HepG2 (cell line): Measurements from ENCODE around the gene NFKBIA. TPM values are rescaled to one million over a fixed set of nuclear protein-coding genes. Genes with fewer than 3 reads are reported as not detected.

Experiments used
- BRCA1 ChIP-seq: sonication (generic); formaldehyde crosslinking; IDR thresholded peaks from 2 replicates; pipeline ENCODE4 v1.4.0; 2020; ENCODE audit warnings: missing genetic modification reagents
- CAMTA2 ChIP-seq: sonication (generic); formaldehyde crosslinking; IDR thresholded peaks from 2 replicates; pipeline ENCODE4 v1.4.0; 2020; ENCODE audit warnings: mild to moderate bottlenecking, missing genetic modification reagents, borderline replicate concordance
- ETV5 ChIP-seq: IDR thresholded peaks from 2 replicates; pipeline ENCODE4 v1.6.1; 2018; ENCODE audit warnings: missing biosample characterization, missing genetic modification reagents, inconsistent platforms, borderline replicate concordance
- HMG20B ChIP-seq: conservative IDR thresholded peaks from 2 replicates; pipeline ENCODE4 v1.6.1; 2016; ENCODE audit warnings: missing genetic modification reagents, missing compliant biosample characterization
- HNF4G ChIP-seq, 2 experiments: sonication (generic) in 1 of 2; formaldehyde crosslinking in 1 of 2; IDR thresholded peaks; 2 replicates each; pipeline versions ENCODE4 v1.4.0 to v1.6.1; 2011 to 2020; ENCODE audit warnings: borderline replicate concordance in 2 of 2, low read depth in 2 of 2, mild to moderate bottlenecking in 2 of 2, low read length in 1 of 2, missing genetic modification reagents in 1 of 2, moderate library complexity in 1 of 2
- IRX3 ChIP-seq: sonication (generic); formaldehyde crosslinking; IDR thresholded peaks from 2 replicates; pipeline ENCODE4 v1.8.1; 2023; ENCODE audit warnings: mild to moderate bottlenecking, low read depth, missing genetic modification reagents, borderline replicate concordance
- MTA1 ChIP-seq: sonication (generic); formaldehyde crosslinking; IDR thresholded peaks from 2 replicates; pipeline ENCODE4 v1.4.0; 2020; ENCODE audit warnings: missing genetic modification reagents, mild to moderate bottlenecking, borderline replicate concordance
- NCOA5 ChIP-seq: sonication (generic); formaldehyde crosslinking; IDR thresholded peaks from 2 replicates; pipeline ENCODE4 v1.4.0; 2020; ENCODE audit warnings: missing genetic modification reagents
- PTBP1 ChIP-seq: fragments of 200-400 bp; formaldehyde crosslinking; IDR thresholded peaks from 2 replicates; pipeline ENCODE4 v1.6.1; 2018; ENCODE audit warnings: low read length, low read depth; ENCODE audit not compliant: poor library complexity, severe bottlenecking
- TBL1XR1 ChIP-seq: fragments of 150-350 bp; IDR thresholded peaks from 2 replicates; pipeline ENCODE4 v1.6.1; 2014; ENCODE audit warnings: borderline replicate concordance, low read length; ENCODE audit not compliant: partially characterized antibody
- ZBTB20 ChIP-seq: sonication (generic); formaldehyde crosslinking; IDR thresholded peaks from 2 replicates; pipeline ENCODE4 v1.8.1; 2023; ENCODE audit warnings: missing genetic modification reagents, low read depth, mild to moderate bottlenecking, borderline replicate concordance
- ZNF17 ChIP-seq: sonication (generic); formaldehyde crosslinking; IDR thresholded peaks from 2 replicates; pipeline ENCODE4 v1.5.0; 2020; ENCODE audit warnings: mild to moderate bottlenecking, missing genetic modification reagents
- ZNF253 ChIP-seq: sonication (generic); formaldehyde crosslinking; IDR thresholded peaks from 2 replicates; pipeline ENCODE4 v1.8.0; 2022; ENCODE audit warnings: mild to moderate bottlenecking, missing genetic modification reagents, borderline replicate concordance
- ZNF441 ChIP-seq: sonication (generic); formaldehyde crosslinking; IDR thresholded peaks from 2 replicates; pipeline ENCODE4 v1.7.0; 2021; ENCODE audit warnings: missing genetic modification reagents, borderline replicate concordance
- ZNF558 ChIP-seq: sonication (generic); formaldehyde crosslinking; IDR thresholded peaks from 2 replicates; pipeline ENCODE4 v1.9.0; 2022; ENCODE audit warnings: mild to moderate bottlenecking, missing genetic modification reagents, borderline replicate concordance
- ZNF572 ChIP-seq: sonication (generic); formaldehyde crosslinking; IDR thresholded peaks from 2 replicates; pipeline ENCODE4 v1.5.1; 2020; ENCODE audit warnings: mild to moderate bottlenecking, missing genetic modification reagents
- ZNF776 ChIP-seq: sonication (generic); formaldehyde crosslinking; IDR thresholded peaks from 2 replicates; pipeline ENCODE4 v1.4.0; 2020; ENCODE audit warnings: mild to moderate bottlenecking, missing genetic modification reagents
- polyA plus RNA-seq, 8 experiments: library from polyadenylated mRNA; depleted of rRNA in 3 of 8; stranded (reverse) in 7 of 8; unstranded in 1 of 8; fragments of >200 nt; fragmentation: Illumina TruSeq in 4 of 8; extraction: Trizol in 4 of 8; gene quantifications; 2 replicates each; pipeline versions ENCODE4 v1.2.1 to v1.2.3, GENCODE V29; 2011 to 2016; ENCODE audit warnings: low read depth in 4 of 8, missing spikeins in 1 of 8, mixed read lengths in 1 of 8; ENCODE audit not compliant: insufficient read depth in 1 of 8
- total RNA-seq, 5 experiments: library from RNA; depleted of rRNA; stranded (reverse); fragments of >200 nt; fragmentation: Illumina TruSeq; extraction: Trizol; gene quantifications; 2 replicates each; pipeline ENCODE4 v1.2.3, GENCODE V29; 2016; ENCODE audit warnings: low read depth in 1 of 5
- TF ChIP-seq, protein P1 (sequence below): sonication (generic); formaldehyde crosslinking; IDR thresholded peaks from 2 replicates; pipeline ENCODE4 v1.4.0; 2020; ENCODE audit warnings: missing genetic modification reagents, borderline replicate concordance
- TF ChIP-seq, protein P2 (sequence below): sonication (generic); formaldehyde crosslinking; conservative IDR thresholded peaks from 2 replicates; pipeline ENCODE4 v1.8.0; 2022; ENCODE audit warnings: low read depth, missing genetic modification reagents
- TF ChIP-seq, protein P3 (sequence below): sonication (generic); formaldehyde crosslinking; conservative IDR thresholded peaks from 2 replicates; pipeline ENCODE4 v1.4.0; 2020; ENCODE audit warnings: mild to moderate bottlenecking, missing genetic modification reagents, moderate library complexity

The NFKBIA gene
- total and polyA plus RNA-seq, 2 of the 13 experiments (the other 11 are each of a cell fraction or from before 2014, with no cell fraction given), result 197 to 319 TPM

DNA sequence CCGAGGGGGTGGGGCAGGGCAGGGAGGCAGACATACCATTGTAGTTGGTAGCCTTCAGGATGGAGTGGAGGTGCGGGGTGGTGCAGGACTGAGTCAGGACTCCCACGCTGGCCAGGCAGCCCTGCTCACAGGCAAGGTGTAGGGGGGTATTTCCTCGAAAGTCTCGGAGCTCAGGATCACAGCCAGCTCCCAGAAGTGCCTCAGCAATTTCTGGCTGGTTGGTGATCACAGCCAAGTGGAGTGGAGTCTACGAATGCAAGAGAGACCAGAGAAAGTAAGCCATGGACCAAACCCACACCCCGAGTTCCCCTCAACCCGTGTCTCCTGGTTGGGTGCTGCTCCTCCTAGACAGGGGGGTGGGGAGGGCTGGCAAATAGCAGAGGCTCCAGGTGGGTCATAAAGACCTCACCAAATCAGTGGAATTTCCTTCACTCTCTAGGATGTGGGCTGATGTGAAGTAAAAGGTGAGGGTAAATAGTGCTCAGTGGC, 1.4 kb downstream of the NFKBIA start (continued):
- TF ChIP-seq HMG20B, result no peak
- TF ChIP-seq ZBTB20 (CRISPR knock-in tag), result no peak
- TF ChIP-seq, protein P1, sequence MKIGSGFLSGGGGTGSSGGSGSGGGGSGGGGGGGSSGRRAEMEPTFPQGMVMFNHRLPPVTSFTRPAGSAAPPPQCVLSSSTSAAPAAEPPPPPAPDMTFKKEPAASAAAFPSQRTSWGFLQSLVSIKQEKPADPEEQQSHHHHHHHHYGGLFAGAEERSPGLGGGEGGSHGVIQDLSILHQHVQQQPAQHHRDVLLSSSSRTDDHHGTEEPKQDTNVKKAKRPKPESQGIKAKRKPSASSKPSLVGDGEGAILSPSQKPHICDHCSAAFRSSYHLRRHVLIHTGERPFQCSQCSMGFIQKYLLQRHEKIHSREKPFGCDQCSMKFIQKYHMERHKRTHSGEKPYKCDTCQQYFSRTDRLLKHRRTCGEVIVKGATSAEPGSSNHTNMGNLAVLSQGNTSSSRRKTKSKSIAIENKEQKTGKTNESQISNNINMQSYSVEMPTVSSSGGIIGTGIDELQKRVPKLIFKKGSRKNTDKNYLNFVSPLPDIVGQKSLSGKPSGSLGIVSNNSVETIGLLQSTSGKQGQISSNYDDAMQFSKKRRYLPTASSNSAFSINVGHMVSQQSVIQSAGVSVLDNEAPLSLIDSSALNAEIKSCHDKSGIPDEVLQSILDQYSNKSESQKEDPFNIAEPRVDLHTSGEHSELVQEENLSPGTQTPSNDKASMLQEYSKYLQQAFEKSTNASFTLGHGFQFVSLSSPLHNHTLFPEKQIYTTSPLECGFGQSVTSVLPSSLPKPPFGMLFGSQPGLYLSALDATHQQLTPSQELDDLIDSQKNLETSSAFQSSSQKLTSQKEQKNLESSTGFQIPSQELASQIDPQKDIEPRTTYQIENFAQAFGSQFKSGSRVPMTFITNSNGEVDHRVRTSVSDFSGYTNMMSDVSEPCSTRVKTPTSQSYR (CRISPR knock-in tag), result no peak
- no peak for TF ChIP-seq MTA1 (CRISPR knock-in tag)
- no peak for TF ChIP-seq ETV5 (CRISPR knock-in tag)
- peak; percentile 5 for TF ChIP-seq PTBP1
- TF ChIP-seq IRX3, result 0 out of 2 replicates have a peak, but pooled peaks have one; percentile 17
- no peak for TF ChIP-seq ZNF17 (CRISPR knock-in tag)
- TF ChIP-seq, protein P2, sequence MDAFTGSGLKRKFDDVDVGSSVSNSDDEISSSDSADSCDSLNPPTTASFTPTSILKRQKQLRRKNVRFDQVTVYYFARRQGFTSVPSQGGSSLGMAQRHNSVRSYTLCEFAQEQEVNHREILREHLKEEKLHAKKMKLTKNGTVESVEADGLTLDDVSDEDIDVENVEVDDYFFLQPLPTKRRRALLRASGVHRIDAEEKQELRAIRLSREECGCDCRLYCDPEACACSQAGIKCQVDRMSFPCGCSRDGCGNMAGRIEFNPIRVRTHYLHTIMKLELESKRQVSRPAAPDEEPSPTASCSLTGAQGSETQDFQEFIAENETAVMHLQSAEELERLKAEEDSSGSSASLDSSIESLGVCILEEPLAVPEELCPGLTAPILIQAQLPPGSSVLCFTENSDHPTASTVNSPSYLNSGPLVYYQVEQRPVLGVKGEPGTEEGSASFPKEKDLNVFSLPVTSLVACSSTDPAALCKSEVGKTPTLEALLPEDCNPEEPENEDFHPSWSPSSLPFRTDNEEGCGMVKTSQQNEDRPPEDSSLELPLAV (CRISPR knock-in tag), result no peak
- peak; percentile 98 for TF ChIP-seq ZNF572 (CRISPR knock-in tag)
- 0 out of 2 replicates have a peak, but pooled peaks have one; percentile 6 for TF ChIP-seq ZNF776 (CRISPR knock-in tag)
- peak; percentile 19; the same call in 1 of the 2 replicates for TF ChIP-seq CAMTA2
- TF ChIP-seq NCOA5 (CRISPR knock-in tag), result no peak
- no peak for TF ChIP-seq ZNF558
- TF ChIP-seq ZNF253 (CRISPR knock-in tag), result no peak; the same call in 1 of the 2 replicates
- no peak for TF ChIP-seq HNF4G (IDR thresholded peaks at IDR 0.05; ENCODE audit: borderline replicate concordance, low read depth, low read length)
- TF ChIP-seq HNF4G (CRISPR knock-in tag; IDR thresholded peaks at IDR 0.05; ENCODE audit: borderline replicate concordance, low read depth), result no peak; the same call in 1 of the 2 replicates
- no peak; the same call in 1 of the 2 replicates for TF ChIP-seq ZNF441
- TF ChIP-seq, protein P3, sequence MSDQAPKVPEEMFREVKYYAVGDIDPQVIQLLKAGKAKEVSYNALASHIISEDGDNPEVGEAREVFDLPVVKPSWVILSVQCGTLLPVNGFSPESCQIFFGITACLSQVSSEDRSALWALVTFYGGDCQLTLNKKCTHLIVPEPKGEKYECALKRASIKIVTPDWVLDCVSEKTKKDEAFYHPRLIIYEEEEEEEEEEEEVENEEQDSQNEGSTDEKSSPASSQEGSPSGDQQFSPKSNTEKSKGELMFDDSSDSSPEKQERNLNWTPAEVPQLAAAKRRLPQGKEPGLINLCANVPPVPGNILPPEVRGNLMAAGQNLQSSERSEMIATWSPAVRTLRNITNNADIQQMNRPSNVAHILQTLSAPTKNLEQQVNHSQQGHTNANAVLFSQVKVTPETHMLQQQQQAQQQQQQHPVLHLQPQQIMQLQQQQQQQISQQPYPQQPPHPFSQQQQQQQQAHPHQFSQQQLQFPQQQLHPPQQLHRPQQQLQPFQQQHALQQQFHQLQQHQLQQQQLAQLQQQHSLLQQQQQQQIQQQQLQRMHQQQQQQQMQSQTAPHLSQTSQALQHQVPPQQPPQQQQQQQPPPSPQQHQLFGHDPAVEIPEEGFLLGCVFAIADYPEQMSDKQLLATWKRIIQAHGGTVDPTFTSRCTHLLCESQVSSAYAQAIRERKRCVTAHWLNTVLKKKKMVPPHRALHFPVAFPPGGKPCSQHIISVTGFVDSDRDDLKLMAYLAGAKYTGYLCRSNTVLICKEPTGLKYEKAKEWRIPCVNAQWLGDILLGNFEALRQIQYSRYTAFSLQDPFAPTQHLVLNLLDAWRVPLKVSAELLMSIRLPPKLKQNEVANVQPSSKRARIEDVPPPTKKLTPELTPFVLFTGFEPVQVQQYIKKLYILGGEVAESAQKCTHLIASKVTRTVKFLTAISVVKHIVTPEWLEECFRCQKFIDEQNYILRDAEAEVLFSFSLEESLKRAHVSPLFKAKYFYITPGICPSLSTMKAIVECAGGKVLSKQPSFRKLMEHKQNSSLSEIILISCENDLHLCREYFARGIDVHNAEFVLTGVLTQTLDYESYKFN (CRISPR knock-in tag), result no peak
- peak; percentile 13 for TF ChIP-seq TBL1XR1
- no peak for TF ChIP-seq BRCA1 (CRISPR knock-in tag)
